T-helper 1 cell (primary cell): ENCODE measurements around the gene PTPRN2.

Source experiments
- DNase-seq, 5 donors: peaks; one replicate each; pipeline ENCODE4 v3.0.0-alpha.2; 2012 to 2020

The PTPRN2 gene

DNA sequence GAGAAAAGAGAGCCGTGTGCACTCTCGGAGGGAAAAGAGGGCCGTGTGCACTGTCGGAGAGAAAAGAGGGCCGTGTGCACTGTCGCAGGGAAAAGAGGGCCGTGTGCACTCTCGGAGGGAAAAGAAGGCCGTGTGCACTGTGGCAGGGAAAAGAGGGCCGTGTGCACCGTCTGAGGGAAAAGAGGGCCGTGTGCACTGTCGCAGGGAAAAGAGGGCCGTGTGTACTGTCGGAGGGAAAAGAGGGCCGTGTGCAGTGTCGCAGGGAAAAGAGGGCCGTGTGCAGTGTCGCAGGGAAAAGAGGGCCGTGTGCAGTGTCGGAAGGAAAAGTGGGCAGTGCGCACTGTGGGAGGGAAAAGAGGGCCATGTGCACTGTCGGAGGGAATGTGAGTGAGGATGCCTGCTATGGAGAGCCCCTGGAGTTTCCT, 1062.1 kb downstream of the PTPRN2 start:
- DNase-seq = no peak

DNA sequence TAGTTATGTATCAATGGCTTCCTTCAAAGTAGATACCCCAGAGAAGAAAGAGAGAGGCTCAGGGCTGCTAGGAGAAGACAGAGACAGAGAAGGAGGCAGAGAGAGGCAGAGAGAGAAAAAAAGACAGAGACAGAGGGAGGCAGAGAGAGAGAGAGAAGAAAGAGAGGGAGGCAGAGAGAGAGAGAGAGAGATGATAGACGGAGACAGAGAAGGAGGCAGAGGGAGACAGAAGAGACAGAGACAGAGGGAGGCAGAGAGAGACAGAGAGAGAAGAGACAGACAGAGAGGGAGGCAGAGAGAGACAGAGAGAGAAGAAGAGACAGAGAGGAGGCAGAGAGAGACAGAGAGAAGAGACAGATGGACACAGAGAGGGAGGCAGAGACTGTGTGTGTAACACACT, 1062.9 kb downstream of the PTPRN2 start:
- no peak for DNase-seq

DNA sequence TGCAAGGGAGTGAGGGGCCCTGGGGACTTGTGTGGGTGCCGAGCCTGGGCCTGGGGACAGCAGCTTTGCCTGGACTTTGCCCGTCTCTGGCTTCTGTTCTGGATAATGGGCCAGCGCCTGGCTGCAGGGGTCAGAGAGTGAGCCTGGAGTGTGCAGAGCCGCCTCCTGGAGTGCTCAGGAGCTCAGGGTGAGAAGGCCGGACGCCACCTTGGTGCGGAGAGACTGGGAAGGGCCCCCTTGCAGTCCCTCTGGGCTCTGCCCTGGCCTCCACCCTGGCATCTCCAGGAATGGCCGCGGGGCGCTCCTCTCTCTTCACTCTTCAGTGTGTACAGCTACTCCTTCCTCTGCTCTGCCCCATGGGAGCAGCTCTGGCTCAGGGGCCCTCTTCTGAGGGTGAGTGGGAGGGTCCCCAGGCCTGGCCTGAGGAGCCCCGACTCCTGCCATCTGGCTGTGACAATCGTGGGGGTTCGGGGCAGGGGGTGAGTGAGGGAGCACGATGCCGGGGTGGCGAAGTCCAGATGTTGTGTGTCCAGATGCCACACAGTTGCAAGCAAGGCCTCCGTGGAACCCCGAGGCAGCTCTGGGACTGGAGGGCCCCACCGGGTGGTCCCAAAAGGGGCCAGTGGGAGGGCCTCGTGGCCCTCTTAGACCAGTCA, 1063.7 kb downstream of the PTPRN2 start:
- DNase-seq = no peak

DNA sequence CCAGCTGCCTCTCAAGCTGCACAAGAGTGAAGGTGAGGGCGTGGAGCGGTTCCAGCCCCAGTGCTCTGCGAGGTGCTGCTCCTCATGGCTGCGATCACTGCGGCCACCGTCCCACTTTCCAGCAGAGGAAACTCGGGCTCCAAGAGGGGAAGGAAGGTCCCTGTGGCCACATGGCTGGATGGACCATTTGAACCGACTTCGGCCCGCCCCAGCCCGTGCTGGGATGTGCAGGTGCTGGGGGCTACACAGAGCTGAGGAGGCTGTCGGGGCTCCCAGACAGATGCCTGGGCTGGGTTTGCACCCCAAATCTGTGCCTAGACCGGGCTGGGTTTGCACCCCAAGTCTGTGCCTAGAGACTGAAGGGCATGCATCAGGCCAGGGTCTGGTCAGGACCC, 1064.3 kb downstream of the PTPRN2 start:
- DNase-seq = no peak

DNA sequence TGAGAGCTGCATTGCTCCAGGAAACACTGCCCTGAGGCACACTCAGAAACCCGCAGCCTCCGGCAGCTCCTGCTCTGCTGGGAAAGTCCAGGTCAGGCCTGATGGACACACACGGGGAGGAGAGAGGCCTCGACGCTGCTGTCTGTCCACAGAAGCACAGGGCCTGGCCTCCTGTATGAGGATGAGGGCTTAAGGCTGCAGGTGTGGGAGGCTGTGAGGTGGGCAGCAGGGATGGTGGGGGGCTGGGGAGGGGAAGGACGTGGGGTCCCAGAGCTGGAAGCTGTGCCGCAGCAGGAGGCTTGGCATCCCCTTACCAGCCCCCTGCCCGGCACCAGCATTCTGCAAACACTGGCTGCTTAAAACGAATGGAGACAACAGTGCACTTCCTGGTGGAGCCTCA, 1064.7 kb downstream of the PTPRN2 start:
- DNase-seq = no peak

DNA sequence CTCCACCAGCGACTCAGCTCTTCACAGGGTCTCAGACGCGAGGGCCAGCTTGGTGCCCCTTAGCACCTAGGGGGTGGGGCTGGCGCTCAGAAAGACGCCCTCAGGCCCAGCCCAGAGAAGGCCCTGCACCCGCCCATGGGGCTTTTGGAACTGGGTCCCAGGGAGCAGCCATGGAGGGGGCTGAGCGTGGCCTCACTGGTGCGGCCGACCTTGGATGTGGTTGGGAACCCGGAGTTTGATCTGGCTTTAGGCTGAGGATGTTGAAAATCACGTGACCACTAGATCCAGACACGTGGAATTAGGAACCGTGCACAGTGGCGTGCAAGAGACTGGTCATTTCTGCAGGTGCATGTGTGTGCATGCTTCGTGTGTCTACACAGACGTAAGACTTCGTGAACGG, 1065.4 kb downstream of the PTPRN2 start:
- DNase-seq = no peak

DNA sequence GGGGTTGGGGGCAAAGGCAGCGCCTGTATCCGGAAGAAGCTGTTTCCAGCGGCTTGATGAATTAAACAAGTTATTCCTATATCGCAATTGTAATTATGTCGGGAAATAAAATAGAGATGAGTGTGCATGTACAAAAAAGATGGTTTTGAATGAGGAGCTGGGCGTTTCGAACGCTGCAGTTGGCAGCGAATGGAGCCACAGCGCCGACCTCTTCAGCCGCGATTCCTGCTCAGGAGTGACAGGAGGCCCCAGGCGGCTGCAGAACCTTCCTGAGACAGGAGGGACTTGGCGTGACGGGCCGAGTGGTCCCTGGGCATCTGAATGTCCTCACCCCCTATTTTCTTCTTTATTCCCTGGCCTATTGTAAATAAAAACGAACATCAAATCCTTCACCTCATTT, 1065.9 kb downstream of the PTPRN2 start:
- DNase-seq = no peak

DNA sequence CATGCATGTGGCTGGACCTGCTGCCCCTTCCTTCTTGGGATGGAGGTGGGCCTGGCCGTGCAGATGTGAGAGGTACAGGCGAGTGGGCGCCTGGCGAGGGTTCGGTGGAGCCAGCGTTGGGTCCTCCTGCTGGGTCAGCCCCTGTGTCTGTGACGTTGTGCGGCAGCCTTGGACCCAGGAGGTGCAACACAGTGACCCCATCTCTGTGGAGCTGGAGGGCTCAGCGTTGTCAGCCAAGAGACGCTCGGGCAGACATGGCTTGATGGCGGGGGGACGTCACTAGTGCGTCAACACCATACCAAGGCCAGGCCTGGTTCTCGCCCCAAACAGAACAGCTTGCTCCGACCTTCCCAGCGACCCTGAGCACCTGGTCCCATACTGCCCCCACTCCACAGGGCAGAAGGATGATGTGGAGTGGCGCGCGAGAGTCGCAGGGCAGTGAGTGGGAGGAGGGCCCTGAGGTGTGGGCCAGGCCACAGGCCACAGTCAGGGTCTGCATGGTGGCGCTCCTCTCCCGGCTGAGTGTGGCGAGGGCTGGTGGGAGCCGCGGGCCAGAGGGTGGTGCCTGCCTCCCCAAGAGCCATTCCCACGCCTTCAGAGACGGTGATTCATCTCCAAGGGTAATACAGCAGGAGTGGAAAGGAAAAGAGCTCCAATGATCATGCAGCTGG, 1066.4 kb downstream of the PTPRN2 start:
- no peak for DNase-seq

DNA sequence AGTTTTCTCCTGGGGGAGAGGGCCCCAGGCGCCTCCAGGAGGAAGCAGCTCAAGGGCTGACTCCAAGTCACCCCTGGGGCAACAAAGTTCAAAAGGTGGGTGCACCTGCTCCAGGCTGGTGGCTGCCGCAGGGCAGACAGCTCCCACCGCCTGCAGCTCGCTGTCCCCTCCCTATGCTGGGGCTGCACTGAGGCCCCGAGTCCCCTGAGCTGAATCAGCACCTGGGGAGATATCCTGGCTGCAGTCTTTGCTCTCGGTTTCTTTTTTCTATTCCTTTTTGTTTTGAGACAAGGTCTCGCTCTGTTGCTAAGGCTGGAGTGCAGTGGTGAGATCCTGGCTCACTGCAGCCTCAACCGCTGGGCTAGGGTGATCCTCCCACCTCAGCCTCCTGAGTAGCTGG, 1067.4 kb downstream of the PTPRN2 start:
- no peak for DNase-seq

DNA sequence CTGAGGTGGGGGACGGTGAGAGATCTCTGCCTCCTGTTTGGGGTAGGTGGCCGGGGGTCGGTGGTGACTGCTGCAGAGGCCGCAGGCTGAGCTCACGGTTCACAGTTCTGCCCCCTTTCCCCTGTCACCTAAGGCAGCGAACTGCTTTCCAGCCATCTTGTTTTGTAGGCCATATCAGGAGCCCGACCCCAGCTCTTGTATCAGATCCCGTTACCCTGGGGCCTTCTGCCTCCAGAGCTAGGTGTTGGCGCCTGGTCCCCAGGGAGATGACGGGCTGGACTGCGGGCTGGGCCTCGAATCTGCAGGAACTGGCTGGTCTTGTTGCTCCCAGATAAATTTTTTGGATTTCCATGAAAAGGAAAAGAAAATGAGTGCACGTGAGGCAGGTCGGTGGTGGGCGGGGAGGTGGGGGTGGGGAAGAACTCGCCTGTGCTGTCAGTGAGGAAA, 1067.8 kb downstream of the PTPRN2 start:
- DNase-seq = no peak

DNA sequence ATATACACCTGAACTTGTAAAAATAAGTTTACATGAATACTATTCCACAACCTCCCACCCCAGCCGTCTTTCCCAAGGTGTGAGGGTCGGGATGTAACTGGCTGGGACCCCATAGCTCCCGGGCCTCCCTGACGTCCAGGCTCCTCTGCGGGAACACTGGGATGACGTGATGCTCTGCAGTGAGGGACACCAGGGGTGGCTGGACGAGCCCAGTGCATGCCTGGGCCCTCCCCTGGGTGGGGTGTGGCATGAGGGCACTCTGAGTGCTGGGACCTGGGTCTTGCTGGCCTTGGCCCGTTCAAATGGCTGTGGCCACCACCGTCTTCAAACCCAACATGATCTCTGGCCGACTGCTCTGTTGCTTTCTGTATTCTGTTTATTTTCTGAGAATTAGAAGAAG, 1068.4 kb downstream of the PTPRN2 start:
- DNase-seq = no peak

DNA sequence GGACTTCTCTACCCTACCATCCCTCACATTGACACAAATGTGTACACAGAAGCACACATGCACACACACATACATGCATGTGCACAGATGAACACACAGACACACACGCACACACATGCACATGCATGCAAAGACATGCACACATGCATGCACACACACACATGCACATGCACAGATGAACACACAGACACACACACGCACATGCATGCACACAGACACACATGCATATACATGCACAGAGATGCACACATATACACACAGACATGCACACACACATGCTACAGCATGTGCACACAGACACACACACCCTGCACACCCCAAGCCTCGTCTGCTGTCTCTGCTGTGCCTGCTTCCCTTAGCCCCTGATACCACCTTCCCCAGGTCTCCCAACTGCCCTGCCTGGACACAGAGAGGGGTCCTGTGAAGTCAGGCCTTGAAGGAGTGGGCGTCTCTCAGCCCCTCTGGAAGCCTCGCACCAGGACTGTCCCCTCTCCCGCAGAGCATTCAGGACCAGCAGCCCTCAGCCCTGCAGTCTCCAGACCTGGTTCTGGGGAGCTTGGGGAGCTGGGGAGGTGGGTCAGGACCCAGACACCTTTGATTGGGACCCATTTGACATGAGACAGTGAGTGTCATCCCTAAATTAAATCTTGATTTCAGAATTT, 1069.0 kb downstream of the PTPRN2 start:
- DNase-seq = no peak

DNA sequence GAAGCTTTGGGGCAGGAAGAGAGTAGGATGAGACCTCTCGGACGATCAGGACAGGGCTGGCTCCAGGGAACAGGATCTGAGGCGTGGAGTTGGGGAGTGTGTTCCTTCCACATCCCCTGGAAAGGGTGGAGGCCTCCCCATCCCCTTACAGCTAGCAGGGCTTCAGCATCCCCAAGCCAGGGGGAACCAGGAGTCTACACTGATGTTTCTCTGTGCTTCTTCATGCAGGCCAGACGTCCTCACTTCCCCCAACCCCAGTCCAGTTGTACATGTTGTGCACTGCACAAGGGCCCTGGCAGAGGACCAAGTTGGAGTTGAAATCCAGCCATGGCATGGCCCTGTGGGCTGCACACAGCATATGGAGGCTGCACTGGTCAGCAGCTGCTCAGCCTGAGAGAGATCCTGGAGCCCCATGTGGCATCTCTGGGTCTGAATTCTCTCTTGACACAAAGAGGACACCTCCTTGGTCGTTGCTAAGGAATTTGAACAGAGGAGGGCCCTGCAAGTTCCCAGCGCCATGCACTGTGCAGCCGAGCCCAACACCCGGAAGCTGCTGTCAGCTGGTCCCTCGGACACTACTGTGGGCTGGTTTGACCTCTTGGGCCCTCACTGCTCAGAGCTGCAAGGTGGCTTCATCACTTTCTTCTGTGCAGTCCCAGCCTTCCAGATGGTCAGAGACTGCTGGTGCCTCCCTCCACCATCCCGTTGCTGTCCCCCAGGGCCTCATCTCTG, 1069.7 kb downstream of the PTPRN2 start:
- no peak for DNase-seq

DNA sequence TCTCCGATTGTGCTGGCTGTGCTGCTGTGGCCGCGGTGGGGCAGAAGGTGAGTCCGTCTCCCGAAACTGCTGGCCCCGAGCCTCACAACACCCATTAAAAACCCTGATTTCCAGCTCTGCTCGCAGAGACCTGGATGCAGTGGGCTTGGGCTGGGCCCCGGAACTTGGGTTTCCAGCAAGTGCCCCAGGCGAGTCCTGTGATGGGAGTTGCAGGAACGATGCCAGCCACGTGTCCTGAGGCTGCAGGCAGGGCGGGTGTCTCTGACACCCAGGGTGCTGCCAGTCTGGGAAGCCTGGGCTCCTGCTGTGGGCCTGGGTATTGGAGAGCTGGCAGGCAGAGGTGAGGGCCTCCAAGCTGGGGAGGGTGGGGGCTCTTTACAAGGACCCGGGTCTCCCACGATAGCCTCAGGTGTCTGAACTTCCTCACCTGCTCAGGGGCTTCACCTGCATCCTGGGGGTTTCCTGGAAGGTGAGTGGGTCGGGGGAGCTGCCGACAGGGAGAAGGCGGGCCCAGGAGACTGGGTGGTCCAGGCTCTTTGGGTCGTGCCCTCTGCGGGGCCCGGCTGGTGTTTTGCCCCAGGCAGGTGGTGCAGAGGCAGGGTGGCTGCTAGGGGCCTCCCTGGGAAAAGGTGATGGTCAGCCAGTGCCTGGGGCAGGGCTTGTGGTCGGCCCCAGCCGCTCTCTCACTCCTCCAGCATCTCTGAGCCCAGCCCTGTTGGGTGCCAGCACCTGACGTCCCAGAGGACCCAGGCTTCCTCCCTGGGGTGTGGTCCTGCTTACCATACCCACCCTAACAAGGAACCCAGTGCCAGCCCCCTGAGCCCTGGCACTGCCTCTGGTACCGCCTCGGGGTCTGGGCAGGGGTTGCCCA, 1070.5 kb downstream of the PTPRN2 start:
- DNase-seq = no peak

DNA sequence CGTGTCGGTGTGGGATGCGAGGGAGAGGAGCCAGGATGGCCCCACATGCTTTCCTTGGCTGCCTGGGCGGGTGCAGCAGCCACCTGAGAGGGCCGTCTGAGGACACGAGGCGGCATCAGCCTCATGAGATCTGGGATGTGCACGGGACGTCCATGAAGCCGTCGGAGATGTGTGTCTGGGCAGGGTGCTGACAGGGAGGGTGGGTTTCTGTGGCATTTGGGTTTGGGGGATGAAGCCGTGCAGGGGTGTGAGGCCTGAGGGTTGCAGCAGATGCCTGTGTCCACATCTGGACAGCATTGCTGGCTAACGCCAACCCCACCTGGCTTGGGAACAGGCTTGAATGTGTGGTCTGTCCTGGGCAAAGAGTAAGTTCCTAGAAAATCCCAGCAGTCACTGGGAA, 1071.3 kb downstream of the PTPRN2 start:
- no peak for DNase-seq

DNA sequence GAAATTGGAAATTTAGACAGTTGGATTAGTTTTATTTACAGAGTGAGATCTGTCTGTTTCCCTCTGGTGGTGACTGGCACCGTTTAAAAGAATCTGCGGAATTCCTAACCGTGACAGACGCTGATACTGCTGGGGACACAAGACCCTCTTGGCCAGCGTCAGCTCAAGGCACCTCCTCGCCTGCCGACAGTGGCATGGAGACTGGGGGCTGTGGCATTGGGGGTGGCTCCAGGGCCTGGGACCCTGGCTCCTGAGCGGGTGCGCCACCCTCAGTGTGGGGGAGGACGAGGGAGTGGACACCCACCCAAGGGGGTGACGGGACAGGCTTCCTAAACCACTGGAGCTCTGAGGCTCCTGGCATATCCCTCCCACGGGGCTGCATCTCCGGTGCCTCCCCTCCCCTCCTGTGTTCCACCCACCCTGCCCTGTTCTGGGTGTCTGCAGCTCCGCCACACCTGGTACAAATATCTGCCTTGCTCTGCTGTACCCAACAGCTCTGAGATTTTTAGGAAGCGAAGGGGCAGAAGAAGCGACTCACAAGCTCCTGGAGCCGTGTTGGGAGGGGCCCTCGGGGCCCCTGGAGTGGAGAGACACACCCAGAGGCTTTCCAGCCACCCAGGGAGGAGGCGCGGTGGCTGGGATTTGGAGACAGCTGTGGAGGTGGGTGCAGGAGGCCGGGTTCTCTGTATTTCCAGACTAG, 1072.1 kb downstream of the PTPRN2 start:
- DNase-seq = no peak

DNA sequence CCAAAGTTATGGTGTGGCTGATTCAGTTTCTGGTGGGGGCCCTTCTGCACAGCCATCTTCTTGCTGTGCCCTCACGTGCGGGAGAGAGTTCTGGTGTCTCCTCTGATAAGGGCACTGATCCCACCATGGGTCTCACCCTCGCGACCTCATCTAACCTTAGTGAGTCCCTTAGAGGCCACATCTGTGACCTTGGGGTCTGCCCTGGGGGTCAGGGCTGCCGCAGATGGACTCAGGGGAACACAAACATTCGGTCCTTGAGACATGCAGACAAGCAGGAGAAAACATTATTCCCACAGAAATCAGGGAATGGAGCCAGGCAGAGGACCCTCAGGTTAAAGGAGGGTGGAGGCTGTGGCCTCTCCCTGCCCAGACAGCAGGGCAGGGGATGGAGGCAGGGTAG, 1072.9 kb downstream of the PTPRN2 start:
- DNase-seq = no peak

DNA sequence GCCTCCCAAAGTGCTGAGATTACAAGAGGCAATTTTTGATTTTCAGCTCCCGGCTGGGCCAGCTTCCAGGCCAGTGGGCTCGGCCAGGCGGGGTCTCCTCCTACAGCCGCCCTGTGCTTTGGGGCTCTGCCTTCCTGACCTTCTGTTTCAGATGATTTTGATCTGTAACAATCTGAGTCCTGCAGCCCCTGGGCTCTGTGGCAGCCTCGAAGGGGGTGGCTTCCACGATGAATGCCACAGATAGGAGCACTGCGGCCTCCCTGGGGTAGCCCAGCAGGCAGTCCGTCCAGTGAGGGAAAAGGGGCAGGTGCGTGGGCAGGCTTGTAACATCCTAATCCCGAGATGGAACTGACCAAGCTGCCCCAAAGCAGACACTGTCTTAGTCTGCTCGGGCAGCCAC, 1073.3 kb downstream of the PTPRN2 start:
- DNase-seq = no peak

DNA sequence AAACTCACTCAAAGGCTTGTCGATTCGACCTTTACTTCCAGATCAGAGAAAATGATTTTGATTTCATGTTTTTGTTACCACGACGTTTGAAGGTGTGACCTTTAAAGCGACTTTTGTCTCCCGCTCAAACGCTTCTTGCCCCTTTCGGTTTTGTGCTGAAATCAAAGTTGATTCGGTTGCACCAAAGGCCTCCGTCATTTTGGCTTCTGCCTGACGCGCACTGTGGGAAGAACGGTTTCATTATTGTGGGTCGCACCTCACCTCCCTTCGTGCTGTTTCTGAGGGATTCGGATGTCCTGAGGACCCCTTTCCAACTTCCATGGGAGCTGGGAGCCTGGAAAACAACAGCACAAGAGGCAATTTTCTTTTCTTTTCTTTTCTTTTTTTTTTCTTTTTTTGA, 1073.9 kb downstream of the PTPRN2 start:
- no peak for DNase-seq

DNA sequence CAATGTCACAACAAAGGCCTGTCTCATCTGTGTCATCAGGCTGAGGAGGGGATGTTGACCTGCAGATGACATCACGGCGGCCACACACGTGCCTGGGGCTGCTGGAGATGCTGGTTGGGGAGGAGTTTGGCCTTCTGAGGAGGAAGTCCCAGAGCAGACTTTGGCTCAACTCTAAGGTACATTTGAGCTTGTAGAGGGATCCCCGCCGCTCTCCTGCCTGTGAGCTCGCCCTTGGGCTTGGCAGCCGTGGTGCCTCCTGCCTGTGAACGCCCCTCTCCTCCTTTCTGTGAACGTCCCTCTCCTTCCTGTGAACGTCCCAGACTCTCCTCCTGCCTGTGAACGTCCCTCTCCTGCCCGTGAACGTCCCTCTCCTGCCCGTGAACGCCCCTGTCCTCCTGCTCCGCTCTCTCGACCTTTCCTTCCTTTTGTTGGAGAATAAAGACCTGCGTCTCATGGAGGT, 1074.4 kb downstream of the PTPRN2 start:
- DNase-seq = no peak

DNA sequence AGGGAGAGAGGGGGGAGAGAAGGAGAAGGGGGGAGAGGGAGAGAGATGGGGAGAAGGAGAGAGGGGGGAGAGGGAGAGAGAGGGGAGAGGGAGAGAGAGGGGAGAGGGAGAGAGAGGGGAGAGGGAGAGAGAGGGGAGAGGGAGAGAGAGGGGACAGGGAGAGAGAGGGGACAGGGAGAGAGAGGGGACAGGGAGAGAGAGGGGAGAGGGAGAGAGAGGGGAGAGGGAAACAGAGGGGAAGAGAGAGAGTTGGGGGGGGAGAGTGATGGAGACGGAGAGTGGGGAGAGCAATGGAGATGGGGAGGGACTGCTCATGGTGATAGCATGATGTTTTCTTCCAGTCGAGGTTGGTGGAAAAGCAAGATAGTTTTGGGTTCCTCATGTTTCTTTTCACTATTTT, 1078.4 kb downstream of the PTPRN2 start:
- DNase-seq = no peak

DNA sequence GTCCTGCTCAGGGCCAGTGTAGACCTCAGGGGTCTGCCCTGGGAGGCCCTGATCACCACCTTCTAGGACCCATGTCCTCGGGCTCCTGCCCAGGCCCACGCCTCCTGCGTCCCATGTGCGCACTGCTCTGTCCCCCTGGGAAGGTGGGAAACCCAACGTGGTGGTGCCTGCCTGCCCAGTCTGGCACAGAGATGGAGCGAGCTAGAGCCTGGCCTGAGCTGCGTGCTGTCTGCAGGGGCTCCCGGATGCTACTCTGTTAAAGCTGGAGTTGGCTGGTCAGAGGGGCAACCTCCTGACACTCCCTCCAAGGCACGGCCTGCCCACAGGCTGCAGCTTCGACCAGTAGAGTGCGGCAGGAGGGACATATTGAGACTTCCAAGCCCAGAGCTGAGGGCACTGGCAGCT, 1079.1 kb downstream of the PTPRN2 start:
- no peak for DNase-seq
